NCI-H1436 (cell line): ENCODE data around the gene INTS7.

Source experiments
- DNase-seq: peaks from one replicate; lab custom pipeline; 2025; lab: John Stamatoyannopoulos, UW

The INTS7 gene

DNA sequence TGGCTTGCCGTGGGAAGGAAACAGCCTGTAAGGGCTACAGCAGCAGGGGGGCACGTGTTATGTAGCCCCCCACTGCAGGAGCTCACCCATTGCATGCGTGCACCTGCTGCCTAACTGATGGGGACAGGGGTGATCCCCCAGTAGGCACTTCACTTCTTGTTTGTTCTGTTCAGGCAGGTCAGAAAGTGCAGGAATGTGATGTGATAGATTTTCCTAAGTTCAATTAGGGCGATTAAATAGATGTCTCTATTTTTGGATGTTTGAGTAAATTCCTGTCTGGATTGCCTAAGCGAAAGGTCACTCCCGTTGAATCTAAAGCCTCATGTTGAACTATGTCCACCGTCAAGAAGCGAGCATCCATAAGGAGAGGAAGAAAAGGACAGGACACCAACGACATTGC, 126.0 kb downstream of the INTS7 start:
- DNase-seq, result no peak

GRCh38 chr1:211908951-211909350, 126.4 kb downstream of the INTS7 start:
- DNase-seq, result no peak

DNA sequence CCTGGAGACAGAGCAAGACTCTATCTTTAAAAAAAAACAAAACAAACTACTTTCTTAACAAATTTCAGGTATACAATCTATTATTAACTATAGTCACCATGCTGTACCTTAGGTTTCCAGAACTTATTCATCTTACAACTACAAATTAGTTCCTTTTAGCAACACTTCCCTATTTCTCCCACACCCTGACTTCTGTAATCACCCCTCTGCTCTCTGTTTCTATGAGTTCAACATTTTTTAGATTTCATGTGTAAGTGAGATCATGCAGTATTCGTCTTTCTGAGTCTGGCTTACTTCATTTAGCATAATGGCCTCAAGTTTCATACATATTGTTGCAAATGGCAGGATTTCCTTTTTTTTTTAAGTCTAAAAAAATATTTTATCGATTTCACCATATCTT, 126.9 kb downstream of the INTS7 start:
- no peak for DNase-seq

DNA sequence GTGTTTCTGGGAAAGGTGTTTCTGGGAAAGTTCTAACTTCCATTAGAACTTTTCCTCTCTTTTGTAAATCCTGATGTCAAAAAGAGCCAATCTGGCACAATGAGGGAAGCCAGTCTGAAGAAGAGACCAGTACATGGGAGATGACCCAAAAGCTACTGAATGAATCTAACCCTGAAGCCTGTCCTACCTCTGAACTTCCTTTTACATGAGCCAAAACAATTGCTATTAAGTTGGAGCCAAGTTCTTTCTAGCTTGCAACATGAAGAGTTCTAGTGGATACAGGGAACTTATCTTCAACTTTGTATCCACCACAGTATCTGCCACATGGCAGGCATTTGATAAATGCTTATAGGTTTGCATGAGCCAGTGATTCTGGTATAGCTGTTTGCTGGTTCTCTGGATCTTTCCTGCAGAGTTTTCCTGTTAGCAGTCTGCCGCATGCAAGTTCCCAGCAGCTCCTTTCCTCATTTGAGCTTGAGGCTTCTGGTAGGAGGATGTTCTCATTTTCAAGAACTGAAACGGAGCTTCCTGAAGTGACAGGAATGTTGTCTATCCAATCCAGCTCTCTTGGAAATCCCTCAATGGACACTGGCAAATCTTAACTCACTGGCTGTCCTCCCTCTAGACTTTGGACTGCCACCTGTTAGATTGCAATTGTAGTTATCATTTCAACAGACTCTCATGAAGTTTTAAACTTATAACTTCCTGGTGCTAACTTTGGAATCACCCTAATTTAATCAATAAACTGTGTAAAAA, 131.7 kb downstream of the INTS7 start:
- no peak for DNase-seq

GRCh38 chr1:211902624-211903291, 132.6 kb downstream of the INTS7 start:
- DNase-seq, result no peak

- DNase-seq, result no peak
Observed at GRCh38 chr1:211901945-211902344, 133.4 kb downstream of the INTS7 start.

DNA sequence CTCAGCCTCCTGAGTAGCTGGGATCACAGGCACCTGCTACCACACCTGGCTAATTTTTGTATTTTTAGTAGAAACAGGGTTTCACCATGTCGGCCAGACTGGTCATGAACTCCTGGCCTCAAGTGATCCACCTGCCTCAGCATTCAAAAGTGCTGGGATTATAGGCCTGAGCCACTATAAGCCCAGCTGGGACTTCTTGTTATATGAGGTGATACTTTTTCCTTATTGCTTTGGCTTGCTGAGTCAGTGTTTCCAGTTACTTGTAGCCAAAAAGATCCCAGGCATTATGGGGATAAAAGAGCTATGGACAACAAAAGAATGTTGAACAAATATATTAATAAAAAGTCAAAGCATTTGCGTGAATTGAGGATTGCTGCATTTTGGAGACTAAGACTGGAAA, 134.9 kb downstream of the INTS7 start:
- no peak for DNase-seq

- DNase-seq, result no peak
Observed at GRCh38 chr1:211896958-211897357, 138.4 kb downstream of the INTS7 start.

- no peak for DNase-seq
Observed at GRCh38 chr1:211895126-211895759, 140.1 kb downstream of the INTS7 start.

GRCh38 chr1:211894312-211894711, 141.0 kb downstream of the INTS7 start:
- DNase-seq, result no peak

DNA sequence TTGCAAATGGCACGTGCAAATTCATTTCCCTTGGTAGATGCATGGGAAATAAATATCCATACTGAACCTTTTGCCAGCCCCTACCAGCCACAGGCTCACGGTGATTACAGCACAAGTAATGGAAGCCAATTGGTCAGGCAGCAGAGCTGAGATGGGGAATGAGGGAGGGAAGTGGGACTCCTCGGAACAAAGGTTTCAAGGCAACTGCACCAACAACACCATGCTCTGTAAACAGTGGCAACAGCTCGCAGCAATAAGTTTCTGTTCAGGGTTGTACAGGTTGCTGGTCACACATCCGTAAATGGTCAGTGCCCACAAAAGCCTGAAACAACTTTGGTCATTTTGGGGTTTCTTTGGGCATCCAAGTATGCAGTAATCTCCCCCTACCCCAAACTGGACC, 142.1 kb downstream of the INTS7 start:
- no peak for DNase-seq

DNA sequence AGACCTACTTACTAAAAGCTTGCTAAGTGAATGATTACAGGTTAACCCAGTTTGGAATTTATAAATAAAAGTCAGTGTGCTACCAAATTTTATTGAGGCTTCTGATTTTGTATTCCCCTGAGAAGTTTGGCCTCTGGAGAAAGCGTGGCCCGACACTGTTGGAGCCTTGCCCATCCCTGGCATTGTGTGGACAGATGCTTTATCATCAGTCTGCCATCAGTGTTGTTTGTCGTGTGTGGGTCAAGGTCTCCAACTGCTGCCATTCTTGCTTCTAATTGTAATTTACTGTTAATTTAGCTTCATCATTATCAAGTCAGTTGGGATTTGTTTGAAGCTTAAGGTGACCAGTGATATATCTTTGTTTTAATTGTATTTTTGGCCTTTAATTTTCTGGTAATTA, 142.8 kb downstream of the INTS7 start:
- no peak for DNase-seq

GRCh38 chr1:211891708-211892107, 143.6 kb downstream of the INTS7 start:
- DNase-seq, result no peak
